H1 (cell line): ENCODE measurements around the gene ABCC11.

Experiments used
- ATF2 ChIP-seq: IDR thresholded peaks from 2 replicates; pipeline ENCODE4 v1.6.1; 2012; ENCODE audit warnings: low read length, inconsistent platforms
- CHD1 ChIP-seq: IDR thresholded peaks from 2 replicates; pipeline ENCODE4 v1.6.1; 2012; ENCODE audit warnings: low read depth, low read length, improper control_type of control experiment
- CTBP2 ChIP-seq: IDR thresholded peaks from 2 replicates; pipeline ENCODE4 v1.7.0; 2011; ENCODE audit warnings: borderline replicate concordance, mild to moderate bottlenecking, moderate library complexity, mixed read lengths, low read length; ENCODE audit not compliant: insufficient read depth, insufficient read length
- CTCF ChIP-seq, 3 experiments: IDR thresholded peaks; 1 replicate in 2 of 3; 2 replicates in 1 of 3; pipeline versions ENCODE4 v1.5.1 to v1.6.1; 2011; ENCODE audit warnings: low read length in 3 of 3, mild to moderate bottlenecking in 3 of 3, inconsistent platforms in 2 of 3, low read depth in 1 of 3, moderate library complexity in 1 of 3; ENCODE audit not compliant: insufficient read depth in 1 of 3; ENCODE audit errors: control extremely low read depth in 1 of 3
- EP300 ChIP-seq, 2 experiments: IDR thresholded peaks; 1 replicate in 1 of 2; 2 replicates in 1 of 2; pipeline ENCODE4 v1.6.1; 2011 to 2012; ENCODE audit warnings: low read depth in 2 of 2, low read length in 2 of 2, mild to moderate bottlenecking in 2 of 2, borderline replicate concordance in 1 of 2, inconsistent platforms in 1 of 2, moderate library complexity in 1 of 2
- EZH2 ChIP-seq: fragments of 200-600 bp; sonication (generic); IDR thresholded peaks from 2 replicates; pipeline ENCODE4 v1.7.1; 2012; ENCODE audit warnings: low read depth, mild to moderate bottlenecking, moderate library complexity, low read length, inconsistent platforms; ENCODE audit not compliant: severe bottlenecking
- GABPA ChIP-seq: IDR thresholded peaks from 2 replicates; pipeline ENCODE4 v1.6.1; 2011; ENCODE audit warnings: mild to moderate bottlenecking, low read length, moderate library complexity, borderline replicate concordance; ENCODE audit not compliant: insufficient read depth
- POLR2A ChIP-seq, 2 experiments: IDR thresholded peaks; 1 replicate in 1 of 2; 2 replicates in 1 of 2; pipeline ENCODE4 v1.6.1; 2011; ENCODE audit warnings: low read depth in 2 of 2, low read length in 2 of 2, mild to moderate bottlenecking in 2 of 2; ENCODE audit errors: control extremely low read depth in 1 of 2
- POLR2AphosphoS5 ChIP-seq: IDR thresholded peaks from 2 replicates; pipeline ENCODE4 v1.6.1; 2011; ENCODE audit warnings: low read depth, low read length
- RAD21 ChIP-seq, 2 experiments: IDR thresholded peaks in 1 of 2; conservative IDR thresholded peaks in 1 of 2; 2 replicates each; pipeline ENCODE4 v1.6.1; 2011; ENCODE audit warnings: low read depth in 2 of 2, low read length in 2 of 2, improper control_type of control experiment in 1 of 2, inconsistent platforms in 1 of 2, mild to moderate bottlenecking in 1 of 2, moderate library complexity in 1 of 2
- SP2 ChIP-seq: IDR thresholded peaks from 2 replicates; pipeline ENCODE4 v1.6.1; 2012; ENCODE audit warnings: mild to moderate bottlenecking, low read length, inconsistent platforms
- ZNF274 ChIP-seq: IDR thresholded peaks from 2 replicates; pipeline ENCODE4 v1.7.0; 2012; ENCODE audit warnings: low read length, borderline replicate concordance; ENCODE audit errors: extremely low read depth

- TF ChIP-seq CTCF (IDR thresholded peaks at IDR 0.05; ENCODE audit: control extremely low read depth in 1 of 3, insufficient read depth in 1 of 3, low read depth in 1 of 3, low read length in 3 of 3) (no peak), RAD21 (IDR thresholded peaks at IDR 0.05 in 1 of 2, conservative IDR thresholded peaks at IDR 0.05 in 1 of 2; ENCODE audit: low read depth in 2 of 2, low read length in 2 of 2) (no peak), EZH2 (no peak), ATF2 (no peak), ZNF274 (no peak), POLR2A (IDR thresholded peaks at IDR 0.05; ENCODE audit: control extremely low read depth in 1 of 2, low read depth in 2 of 2, low read length in 2 of 2) (no peak), SP2 (no peak), POLR2AphosphoS5 (no peak), GABPA (no peak), CTBP2 (no peak), EP300 (IDR thresholded peaks at IDR 0.05; ENCODE audit: borderline replicate concordance in 1 of 2, low read depth in 2 of 2, low read length in 2 of 2) (no peak), CHD1 (no peak)
Measured at GRCh38 chr16:48206594-48207242, 40.6 kb downstream of the ABCC11 start.
